Activated CD4-positive, alpha-beta T cell treated with anti-CD3 and anti-CD28 coated beads for 4 hours (primary cell): ENCODE measurements around the gene TEDC2.
A peak's percentile ranks its signal among the peaks of the same experiment; 100 is the strongest.
"Not testable (repeated sequence)": the region's sequence is repeated elsewhere in the genome, so short reads cannot be mapped to it uniquely, and the experiment has no call there.

Experiments
- DNase-seq, 2 donors: peaks; one replicate each; pipeline ENCODE4 v3.0.0-alpha.2; 2020

The TEDC2 gene, protein sequence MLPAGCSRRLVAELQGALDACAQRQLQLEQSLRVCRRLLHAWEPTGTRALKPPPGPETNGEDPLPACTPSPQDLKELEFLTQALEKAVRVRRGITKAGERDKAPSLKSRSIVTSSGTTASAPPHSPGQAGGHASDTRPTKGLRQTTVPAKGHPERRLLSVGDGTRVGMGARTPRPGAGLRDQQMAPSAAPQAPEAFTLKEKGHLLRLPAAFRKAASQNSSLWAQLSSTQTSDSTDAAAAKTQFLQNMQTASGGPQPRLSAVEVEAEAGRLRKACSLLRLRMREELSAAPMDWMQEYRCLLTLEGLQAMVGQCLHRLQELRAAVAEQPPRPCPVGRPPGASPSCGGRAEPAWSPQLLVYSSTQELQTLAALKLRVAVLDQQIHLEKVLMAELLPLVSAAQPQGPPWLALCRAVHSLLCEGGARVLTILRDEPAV

GRCh38 chr16:2459647-2460390 is at the start of gene TEDC2:
TSS of gene TEDC2 (plus strand) at chr16:2460109. CDS start at chr16:2460145, 36 bp downstream.
- DNase-seq, result peak; percentile 98

DNA sequence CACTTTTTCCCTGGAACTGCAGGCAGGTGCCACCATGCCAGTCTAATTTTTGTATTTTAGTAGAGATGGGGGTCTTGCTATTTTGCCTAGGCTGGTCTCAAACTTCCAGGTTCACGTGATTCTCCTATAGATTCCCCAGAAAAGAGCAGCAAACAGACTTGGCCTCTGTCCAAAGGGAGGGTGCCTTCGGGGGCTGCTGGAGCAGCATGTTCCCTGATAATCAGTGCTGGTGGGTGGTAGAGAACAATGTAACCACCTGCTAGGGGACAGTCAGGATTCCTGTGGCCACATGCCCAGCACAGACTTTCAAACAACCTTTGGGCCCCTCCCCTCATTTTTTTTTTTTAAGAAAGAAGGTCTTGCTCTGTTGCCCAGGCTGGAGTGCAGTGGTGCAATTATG is 44.8 kb upstream of the TEDC2 start:
- no peak for DNase-seq

GRCh38 chr16:2420035-2420434 is 39.9 kb upstream of the TEDC2 start:
- DNase-seq, result no peak

- no peak for DNase-seq
Measured at GRCh38 chr16:2422123-2422867, 37.6 kb upstream of the TEDC2 start.

DNA sequence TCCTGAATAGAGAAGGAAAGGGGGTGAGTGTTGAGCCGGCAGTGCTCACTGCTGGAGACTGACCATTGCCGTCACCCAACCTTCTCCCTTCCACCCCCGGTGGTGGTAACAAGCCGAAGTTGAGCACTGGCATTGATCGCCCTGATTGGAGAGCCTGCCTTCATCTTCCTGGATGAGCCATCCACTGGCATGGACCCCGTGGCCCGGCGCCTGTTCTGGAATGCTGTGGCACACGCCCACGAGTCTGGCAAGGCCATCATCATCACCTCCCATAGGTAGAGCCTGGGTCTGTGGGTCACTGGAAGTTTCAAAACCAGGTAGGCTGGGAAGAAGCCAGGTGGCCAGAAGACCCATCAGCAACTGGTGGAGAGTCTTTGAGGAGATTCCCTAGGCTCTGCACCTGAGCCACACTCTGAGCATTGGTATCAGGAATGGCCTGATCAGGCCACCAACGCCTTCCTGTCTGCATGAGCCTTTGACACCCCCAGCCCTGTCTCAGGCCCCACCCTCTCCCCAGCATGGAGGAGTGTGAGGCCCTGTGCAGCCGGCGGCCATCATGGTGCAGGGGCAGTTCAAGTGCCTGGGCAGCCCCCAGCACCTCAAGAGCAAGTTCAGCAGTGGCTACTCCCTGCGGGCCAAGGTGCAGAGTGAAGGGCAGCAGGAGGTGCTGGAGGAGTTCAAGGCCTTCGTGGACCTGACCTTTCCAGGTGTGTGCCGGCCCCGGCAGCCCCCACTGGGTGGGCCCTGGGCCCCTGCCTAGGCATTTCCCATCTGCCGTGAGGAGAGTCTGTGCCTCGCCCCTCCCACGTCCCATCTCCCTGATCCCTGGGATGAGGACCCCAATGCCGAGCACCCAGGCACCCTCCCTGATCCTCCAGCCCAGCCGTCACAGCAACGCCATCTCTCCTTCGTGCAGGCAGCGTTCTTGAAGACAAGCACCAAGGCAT is 35.6 kb upstream of the TEDC2 start:
- DNase-seq, result no peak

DNA sequence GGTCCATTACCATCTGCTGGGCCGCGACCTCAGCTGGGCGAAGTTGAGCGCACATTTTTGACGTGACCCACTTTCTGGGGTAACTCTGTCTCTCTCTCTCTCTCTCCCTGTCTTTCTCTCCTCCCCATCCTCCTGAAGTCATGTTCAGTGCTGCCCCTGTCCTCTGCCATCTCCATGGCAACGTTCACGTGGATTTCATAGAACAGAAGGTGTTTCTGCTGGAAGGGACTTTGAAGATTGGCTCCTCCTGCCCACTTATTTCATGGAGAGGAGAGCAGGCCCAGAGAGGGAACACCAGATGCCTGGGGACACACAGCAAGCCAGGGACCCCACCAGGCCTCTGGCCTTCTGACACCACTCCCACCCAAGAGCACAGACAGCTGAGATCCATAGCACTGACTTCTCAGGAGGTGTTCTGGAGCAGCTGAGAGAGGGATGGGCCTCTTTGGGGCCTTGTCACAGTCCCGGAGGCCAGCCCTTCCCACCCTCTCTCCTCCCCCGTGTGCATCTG is 34.8 kb upstream of the TEDC2 start:
- DNase-seq, result no peak

GRCh38 chr16:2425825-2426430 is 34.0 kb upstream of the TEDC2 start:
- no peak for DNase-seq

DNA sequence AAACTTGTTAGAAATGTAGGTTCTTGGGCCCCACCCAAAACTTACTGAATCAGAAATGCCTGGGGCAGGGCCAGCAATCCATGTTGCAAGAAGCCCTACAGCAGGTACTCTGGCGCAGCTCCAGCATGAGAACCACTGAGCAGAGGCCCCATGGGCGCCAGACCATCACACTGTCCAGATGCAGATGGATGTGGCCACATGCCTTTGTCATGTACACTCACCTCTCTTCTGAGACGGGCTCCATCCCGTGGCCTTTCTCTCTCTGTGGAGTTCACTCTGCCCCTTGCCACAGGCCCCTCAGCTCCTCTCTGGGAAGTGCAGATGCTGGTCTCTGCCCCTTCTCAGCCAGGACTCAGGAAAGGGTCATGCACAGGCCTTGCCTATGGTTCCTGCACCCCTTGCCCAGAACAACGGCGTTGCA is 33.0 kb upstream of the TEDC2 start:
- no peak for DNase-seq

DNA sequence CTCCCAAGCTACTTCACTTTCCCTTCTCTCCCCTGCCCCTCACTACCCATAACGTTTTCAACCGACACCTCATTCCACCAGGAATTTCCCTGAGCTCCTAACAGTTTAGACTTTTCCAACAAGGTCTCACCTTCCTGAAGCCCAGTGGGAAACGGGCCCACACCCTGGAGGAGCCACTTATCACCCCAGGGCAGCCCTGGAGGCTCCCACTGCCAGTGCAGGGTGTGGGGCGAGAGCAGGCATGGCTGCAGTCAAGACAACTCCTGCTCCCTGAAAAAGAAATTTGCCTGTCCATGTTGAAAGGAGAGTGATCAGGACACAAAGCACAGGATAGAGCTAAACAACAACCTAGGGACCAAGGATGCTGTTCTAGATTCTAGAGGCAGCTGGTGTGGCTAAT is 32.4 kb upstream of the TEDC2 start:
- no peak for DNase-seq

- no peak for DNase-seq
Measured at GRCh38 chr16:2428051-2428783, 31.7 kb upstream of the TEDC2 start.

DNA sequence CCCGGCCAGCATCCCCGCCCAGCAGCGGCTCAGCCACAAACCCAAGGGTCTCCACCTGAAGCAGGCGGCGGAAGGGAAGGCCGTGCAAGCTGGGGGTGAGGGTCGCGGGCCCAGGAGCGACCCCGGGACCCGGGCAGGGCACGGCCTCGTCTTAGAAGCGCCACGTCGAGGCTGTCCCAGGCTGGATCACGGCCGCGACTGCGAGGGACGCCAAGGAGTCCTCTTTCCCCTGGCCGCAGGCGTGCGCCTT is 31.2 kb upstream of the TEDC2 start:
- no peak for DNase-seq

DNA sequence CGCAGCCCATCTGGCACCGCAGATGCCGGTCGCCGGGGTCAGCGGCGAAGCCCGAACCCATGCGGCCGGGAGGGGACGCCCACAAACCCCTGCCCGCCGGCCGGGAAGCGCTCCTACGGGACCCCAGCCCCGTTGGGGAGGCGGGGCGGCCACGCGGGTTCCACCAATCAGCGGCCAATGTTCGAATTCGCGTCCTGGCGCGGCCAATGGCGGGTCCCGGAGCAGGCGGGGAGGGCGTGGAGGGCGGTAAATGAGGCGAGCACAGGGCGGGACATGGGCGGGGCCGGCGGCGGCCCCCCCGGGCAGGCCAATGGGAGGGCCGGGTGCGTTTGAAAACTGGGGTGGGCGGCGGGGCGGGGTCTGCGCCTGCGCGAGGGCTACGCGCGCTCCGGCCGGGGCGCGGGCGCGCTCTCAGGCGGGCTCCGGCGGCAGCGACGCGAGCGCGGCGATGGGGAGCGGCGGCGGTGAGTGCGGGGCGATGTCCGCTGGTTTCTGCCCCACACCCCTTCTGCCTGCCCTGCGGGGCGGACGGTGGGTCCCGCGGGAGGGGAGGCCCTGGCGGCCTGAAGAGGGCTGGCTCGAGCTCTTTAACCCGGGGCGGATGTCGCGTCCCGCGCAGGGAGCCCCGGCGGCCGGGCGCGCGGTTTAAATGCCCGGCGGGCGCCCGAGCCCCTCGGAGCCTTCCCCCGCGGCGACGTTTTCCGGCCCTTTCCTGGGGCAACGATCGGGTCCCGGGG is 30.7 kb upstream of the TEDC2 start, which contains the start of gene CCNF:
Gene CCNF (plus strand): TSS at position 414 of the 737 bp plus-strand sequence. CDS start 35 bp downstream, at position 449.
- DNase-seq, result peak; percentile 97 to 98

DNA sequence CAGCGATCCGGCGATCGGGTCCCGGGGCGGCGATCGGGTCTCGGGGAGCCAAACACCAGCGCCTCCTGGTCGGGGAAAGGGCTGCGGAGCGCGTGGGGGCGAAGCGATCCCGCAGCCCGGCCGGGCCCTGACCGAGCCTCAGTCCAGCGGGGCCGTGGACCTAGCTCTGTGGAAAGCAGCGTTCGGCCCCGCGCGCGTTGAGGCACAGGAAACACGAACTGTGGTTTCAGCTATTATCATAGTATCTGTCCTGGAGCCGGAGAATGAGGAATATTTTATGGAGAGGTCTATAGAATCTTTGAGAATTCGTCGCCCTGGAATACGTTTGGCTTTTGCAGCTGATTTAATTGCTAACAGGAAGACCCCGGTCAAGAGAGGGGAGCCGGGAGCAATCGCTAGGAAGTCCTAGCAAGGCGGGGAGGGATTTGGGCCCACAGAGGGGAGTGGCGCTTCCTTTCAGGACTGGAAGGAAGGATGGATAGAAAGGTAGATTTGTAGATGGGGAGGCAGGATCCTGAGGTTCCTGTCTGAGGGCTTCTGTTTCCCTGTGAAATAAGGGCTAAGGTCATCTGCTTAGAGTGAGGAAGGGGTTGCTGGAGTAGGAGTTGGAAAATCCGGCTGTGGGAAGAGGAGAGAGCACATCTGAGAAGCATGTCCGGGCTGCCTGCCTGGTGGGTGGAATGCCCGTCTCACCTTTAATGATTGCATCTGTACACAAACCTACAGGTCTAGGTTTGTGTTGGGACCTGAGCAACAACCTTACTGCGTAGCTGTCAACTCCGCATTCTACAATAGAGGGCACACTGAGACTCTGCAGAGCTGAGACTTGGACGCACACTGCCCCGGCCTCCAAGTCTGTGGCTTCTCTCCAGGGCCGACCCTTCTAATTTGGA is 29.9 kb upstream of the TEDC2 start:
- no peak for DNase-seq

DNA sequence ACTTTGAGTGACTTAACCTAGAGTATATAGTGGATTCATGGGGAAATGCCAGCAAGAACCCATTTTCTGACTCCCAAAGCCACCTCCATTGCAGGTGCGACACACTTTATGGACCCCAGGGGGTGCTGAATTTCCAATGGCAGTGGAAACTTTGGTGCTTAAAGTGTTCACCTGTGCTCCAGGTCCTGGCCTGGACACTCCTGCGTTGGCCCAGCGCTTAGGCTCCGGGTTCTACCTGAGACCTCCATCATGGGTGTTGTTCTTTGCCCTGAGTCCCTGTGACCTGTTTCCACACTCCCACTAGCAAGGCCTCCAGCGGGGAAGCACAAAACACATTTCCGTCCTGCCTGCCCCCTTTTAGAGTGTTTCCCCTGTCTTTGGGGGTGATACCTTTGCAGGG is 27.6 kb upstream of the TEDC2 start:
- no peak for DNase-seq

DNA sequence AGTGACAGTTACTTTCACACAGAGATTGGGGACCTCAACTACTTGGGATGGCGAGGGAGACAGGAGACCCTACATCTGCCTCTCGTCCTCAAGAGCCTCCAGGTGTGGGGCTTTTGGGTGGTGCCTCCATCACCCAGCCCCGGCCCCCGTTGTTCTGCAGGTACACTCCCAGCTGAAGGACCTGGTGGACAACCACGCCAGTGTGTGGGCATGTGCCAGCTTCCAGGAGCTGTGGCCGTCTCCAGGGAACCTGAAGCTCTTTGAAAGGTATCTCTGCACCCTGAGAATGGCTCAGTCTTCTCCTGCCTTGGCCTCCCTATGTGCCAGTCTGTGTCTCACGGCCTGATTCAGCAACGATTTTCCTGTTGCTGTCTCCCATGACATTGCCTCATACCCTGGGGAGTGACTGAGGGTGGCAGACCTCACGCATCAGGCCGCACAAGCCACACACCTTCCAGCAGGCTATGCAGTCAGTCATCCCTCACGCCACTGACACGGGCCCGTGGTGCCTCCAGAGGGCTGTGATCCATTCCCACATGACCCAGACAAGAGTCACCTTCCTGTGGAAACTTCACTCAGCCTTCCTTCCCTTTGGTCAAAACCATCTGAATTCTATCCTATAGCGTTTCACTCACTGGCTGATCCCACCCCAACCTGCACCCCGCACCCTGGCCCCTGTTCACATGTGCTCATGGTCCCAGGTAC is 27.0 kb upstream of the TEDC2 start:
- DNase-seq, result no peak

- DNase-seq, result not testable (repeated sequence)
Measured at GRCh38 chr16:2435236-2435635, 24.7 kb upstream of the TEDC2 start.

DNA sequence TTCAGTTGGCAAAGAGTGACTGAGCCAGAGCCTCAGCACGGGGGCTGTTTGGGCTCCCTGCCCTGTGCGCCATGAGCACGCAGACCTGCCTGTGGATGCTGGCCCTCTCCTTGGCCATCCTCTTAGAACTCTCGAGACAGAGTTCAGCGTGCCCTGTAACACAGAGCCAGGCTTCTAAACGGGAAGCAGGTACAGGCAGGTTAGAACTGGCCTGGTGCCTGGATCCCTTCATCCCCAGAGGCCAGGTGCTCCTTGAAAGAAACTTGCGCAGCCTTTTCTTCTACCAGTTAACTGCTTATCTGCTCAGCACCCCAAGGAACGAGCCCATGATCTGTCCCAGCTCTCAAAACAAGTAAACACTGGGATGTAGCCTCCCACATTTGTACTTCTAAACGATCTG is 23.8 kb upstream of the TEDC2 start:
- no peak for DNase-seq

DNA sequence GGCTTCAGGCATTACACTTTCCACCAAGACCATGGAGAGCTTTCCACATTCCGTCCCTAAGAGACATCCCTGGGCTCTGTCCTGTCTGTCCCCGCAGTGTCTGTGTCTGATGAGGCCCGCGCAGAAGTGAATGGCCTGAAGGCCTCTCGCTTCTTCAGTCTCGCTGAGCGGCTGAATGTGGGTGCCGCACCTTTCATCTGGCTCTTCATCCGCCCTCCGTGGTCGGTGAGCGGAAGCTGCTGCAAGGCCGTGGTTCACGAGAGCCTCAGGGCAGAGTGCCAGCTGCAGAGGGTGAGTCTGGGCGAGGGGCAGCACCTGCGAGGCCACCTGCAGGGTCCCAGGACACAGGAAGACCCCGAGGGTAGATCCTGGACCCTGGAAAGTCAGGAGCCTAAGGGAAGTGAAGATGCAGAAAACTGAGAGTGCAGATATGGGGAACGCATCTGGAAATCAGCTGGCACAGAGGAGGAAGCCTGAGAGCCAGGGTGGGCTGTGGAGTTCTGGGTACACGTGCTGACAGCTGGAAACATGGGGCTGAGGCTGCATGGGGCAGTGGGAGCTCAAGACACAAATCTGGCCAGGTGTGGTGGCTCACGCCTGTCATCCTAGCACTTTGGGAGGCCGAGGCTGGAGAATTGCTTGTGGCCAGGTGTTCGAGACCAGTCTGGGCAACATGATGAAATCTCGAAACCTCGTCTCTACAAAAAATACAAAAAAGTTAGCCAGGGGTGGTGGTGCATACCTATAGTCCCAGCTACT is 22.7 kb upstream of the TEDC2 start:
- DNase-seq, result no peak
